GM04503 (cell line): ENCODE results near the gene RORB.
"Not testable (repeated sequence)": the region's sequence is repeated elsewhere in the genome, so short reads cannot be mapped to it uniquely, and the experiment has no call there.

Experiments used
- DNase-seq: peaks from one replicate; pipeline ENCODE4 v3.0.0-alpha.2; 2012; ENCODE audit warnings: low read depth

RORB gene

GRCh38 chr9:74513221-74513620, 16.1 kb downstream of the RORB start:
- no peak for DNase-seq

DNA sequence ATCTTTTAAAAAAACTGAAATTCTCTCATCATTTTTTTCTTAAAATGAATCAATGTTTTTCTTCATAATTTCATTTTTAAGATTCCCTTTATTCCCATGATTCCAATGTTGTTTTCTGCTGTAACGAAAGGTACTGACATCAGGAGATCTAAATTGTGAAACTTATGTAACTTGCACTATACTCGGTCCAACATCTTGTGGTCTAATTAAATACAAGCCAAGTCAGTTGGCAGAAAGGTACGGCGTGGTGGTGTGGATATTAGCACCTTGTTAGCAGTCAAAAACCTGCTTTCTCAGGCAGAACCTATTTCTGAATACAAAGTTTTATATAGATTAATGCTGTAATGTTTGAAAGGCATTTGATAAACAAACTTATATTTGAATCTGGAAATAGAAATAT, 20.1 kb downstream of the RORB start:
- DNase-seq = no peak

DNA sequence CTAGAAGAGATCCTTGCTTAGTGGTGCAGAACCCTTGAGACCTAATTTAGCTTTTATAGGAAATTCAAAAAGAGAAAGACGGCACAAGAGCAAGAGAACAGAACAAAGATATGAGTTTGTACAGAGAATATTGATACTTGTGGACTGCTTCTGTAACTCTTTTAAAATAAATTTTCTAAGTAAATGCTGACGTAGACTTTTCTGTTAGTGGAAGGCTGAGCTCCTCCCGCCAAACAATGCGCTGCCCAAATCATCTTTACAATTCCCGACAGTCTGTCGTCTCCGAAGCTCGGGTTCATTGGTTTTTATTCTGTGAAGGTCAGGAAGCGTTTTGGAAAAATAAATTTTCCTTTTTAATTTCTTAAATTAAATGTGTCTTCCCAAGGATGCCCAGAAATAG, 22.3 kb downstream of the RORB start:
- DNase-seq = no peak

DNA sequence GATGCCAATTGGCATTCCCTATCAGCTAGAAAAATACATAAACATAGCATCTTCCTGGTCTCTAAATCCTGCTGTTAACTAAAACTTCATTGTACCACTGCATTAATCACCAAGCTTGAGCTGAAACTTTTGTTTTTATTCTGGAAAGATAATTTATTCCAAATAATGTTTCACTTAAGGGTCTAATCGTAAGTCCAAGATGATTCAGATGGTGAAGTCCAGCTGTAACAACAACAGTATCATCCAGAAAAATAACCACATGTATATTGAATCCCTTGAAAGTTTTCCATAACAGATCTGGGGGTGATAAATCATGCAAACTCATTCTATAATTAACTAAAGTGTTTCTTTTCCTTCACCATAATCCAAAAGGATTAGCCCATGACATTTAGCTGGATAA, 23.9 kb downstream of the RORB start:
- DNase-seq = no peak

DNA sequence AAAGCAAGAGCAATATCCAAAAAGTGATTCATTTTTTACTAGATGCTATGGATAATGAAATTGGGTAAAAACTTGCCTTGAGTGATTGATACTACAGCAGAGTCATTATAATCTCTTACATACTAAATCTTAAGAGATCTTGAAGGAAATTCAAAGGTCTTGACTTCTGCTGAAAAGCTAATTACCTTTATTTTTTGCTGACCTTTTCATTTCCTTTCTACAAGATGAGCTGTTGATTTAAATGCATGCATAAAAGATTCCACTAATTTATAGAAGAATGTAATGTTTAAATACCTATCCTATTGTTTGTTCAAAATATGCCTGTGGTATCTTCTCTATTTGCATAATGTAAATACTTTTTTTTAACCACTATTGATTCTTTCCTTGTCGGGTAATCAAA, 27.2 kb downstream of the RORB start:
- no peak for DNase-seq

- no peak for DNase-seq
These were observed 29.1 kb downstream of the RORB start for GRCh38 chr9:74526215-74526614.

DNA sequence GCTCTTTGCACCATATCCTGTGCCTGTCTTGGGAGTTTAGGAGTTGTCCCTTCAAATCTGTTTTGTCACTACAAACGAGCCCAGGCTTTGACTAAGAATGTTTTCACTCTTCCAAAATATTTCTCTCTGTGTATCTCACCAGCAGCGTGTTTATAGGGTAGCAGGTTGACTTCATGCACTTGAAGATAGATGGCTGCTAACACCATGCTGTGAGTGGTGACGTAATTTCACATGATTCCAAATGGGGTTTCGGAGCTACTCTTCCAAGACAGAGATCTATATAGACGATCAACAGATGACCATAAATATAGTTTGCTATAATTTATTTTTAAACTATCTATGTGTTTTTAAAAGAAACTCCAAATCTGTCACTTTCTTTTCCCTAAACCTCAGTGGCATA, 30.6 kb downstream of the RORB start:
- DNase-seq = no peak

DNA sequence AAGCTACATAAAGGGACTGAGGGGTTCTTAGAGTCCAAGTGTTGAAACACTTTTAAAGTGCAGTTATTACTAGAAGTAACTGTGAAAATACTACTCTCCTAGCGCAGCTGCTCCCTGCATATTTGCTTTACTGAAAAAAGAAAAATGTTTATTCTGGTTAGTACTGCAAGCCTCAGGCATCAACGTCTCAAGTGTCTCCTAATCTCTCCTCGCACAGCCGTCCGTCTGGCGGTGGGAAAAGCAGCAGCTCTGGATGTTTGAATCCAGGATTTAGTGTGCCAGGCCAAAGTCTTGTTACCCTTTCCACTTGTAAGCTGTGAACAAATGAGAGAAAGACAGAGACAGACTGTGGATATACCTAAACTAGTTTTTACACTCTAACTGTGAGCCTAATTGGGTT, 31.1 kb downstream of the RORB start:
- DNase-seq = no peak

GRCh38 chr9:74530458-74530857, 33.3 kb downstream of the RORB start:
- not testable (repeated sequence) for DNase-seq

- DNase-seq = no peak
These were observed 36.1 kb downstream of the RORB start for GRCh38 chr9:74533253-74533652.

- no peak for DNase-seq
These were observed 37.7 kb downstream of the RORB start for GRCh38 chr9:74534841-74535240.

DNA sequence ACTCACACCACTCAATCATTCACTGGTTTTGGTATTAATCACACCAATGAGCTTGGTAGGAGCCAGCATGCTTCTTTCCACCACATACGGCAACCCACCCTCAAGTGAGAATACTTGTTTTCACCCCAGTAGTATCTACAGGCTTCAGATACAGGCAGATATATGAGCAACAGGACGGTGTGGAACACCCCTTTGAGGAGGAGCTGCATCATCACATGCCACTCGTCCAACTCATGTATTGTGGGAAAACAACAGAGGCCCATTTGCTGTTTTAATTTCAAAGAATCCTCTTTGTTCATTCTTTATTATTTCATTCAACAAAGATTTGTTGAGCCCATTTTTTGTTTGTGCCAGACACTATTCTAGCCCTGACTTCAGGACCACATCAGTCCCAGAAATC, 46.0 kb downstream of the RORB start:
- DNase-seq = no peak

DNA sequence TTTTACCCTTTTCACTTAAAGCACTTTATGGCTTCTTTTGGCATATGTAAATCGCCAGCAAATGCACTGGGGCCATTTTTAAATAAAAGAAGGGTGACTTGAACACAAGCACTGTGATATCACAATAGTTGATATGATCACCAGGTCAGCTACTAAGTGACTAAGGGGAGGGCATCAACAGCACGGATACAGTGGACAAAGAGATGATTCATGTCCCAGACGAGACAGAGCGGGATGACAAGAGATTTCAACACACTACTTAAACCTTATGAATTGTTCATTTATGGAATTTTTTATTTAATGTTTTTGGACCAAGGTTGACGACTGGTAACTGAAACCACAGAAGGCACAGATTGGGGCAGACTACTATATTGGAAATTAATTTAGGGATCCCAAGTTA, 54.1 kb downstream of the RORB start:
- no peak for DNase-seq

GRCh38 chr9:74554751-74555419, 57.8 kb downstream of the RORB start:
- no peak for DNase-seq

DNA sequence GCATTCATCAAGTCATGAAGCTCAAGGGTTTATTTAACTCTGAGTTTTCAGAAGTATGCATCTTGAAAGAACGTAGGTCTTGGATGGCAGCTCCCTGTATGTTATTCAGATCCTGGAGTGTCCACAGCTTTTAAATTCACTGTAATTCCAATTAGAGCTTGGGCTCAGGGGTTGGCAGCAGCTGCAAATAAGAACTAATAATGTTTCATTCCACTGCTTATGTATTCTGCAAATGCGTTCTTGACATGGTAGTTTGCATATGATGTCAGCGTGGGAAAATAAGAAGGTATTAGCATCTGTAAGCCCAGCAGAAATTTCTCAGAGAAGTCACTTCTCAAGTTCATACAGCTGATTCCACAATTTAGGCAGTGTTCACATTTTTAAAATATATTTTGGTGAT, 58.4 kb downstream of the RORB start:
- DNase-seq = no peak

DNA sequence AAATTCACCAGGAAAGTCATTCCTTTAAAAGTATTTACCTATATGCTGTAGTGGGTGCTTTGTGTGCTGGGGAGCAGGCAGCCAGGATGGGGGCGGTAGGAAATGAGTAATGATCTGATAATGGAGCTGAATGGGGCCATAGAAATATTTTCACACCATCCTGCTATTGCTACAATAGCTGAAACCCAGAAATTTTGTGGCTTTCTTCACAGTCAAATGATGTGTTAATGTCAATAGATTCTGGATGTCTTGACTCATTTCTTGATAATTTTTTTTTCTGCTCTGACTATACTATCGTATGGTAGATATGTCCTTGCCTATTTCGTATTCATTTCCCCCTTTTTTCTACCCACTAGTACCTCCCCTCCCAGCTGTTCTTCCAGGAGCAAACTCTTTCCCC, 59.5 kb downstream of the RORB start:
- DNase-seq = no peak

DNA sequence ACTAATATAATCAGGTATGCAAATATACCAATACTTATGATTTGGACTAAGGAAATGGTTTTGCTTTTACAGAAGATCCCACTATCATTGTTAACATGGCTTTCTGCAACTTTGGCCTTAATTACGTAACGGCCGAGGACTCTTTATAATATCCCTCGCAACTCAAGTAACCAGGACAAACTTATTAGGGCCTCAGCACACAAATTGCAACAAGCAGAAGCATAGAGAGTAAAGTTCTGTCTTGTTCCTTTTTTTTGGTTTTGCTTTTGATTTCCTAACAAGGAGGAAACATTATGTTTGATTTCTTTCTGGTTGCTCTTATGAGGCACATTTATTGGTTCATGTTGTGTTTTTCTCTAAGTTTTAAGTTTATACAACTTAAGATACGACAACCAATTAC, 60.4 kb downstream of the RORB start:
- DNase-seq = no peak

- no peak for DNase-seq
These were observed 65.5 kb downstream of the RORB start for GRCh38 chr9:74562611-74563010.

GRCh38 chr9:74570879-74571512, 73.9 kb downstream of the RORB start:
- DNase-seq = no peak

DNA sequence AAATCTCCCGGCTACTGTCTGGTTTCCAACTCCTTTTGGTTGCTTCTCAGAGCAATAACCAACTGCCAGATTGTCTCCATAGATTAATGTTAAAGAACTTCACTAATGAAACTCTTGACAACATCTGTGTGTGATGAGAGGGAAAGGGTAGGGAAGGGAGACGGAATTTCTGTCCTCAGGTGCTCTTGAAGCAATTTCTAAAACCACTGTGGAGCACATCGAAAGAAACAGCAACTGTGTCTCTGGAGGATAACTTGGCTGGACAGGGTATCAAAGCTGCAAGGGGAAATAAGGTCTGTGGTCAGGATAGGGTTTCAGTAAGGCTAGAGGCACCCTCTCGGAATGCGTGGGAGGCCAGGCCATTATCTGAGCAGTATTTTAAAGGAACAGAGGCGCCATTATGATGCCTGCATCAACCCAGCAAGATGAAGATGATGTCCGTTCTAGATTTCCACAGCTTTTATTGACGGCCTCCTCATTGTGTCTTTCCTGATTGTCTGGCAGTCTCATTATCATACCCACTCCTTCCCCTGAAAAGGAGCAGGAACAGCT, 76.6 kb downstream of the RORB start:
- DNase-seq = no peak

GRCh38 chr9:74576176-74576575, 79.0 kb downstream of the RORB start:
- DNase-seq = no peak

- DNase-seq = no peak
These were observed 80.8 kb downstream of the RORB start for GRCh38 chr9:74577956-74578355.

DNA sequence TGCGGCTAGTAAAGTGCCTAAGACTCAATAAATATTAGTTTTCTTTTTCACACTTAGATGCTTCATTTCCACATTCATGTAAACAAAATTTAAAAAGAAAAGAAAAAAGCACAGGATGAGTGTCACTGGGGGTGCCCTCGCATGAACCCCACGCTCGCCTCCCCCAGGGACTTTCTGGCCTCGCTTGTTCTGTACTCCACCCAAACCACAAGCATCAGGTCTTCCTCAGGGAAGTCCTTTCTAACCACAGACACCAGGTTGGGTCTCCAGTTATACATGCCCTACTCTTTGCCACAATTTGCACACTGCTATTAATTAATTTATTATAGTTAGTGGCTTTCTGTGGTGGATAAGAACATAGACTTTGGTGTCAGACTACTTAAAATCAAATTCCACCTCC, 92.4 kb downstream of the RORB start:
- DNase-seq = no peak

GRCh38 chr9:74595286-74595685, 98.2 kb downstream of the RORB start:
- no peak for DNase-seq
